ENCODE data around the gene PTPRD.

The PTPRD gene

DNA sequence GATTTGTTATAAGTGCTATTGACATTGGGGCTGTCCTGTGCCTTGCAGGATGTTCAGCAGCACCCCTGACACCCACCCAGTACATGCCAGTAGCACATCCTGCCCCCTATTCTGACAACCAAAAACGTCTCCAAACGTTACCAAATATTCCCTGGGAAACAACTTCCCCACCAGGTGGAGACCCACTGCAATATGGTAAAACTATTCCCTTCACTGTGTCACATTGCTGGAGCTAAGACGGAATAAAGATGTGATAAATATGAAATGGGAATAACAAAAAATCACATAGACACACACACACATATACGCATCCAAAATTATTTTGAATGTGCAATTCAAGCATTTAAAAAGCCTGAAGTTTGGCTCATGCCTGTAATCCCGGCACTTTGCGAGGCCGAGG is 1939.0 kb downstream of the PTPRD start:
- Histone ChIP-seq H2AFZ (ENCODE audit: low read depth) (no peak overlapping the region), H3K4me1 (ENCODE audit: low read depth, poor library complexity, severe bottlenecking) (no peaks in the 10 kb centered on the region), H3K4me3 (IDR thresholded peaks at IDR 0.05; ENCODE audit: insufficient read depth, low read depth, low read length) (no peak overlapping the region), H3K79me2 (ENCODE audit: insufficient read depth, low read depth) (no peaks in the 10 kb centered on the region), H3K36me3 (ENCODE audit: insufficient read depth) (no peaks in the 10 kb centered on the region), H3K27me3 (ENCODE audit: insufficient read depth, low read depth) (no peaks in the 10 kb centered on the region), H3K4me2 (no peak overlapping the region), H3K9ac (no peak overlapping the region), H4K20me1 (ENCODE audit: insufficient read depth) (no peaks in the 10 kb centered on the region), H3K27ac (no peak overlapping the region)
- TF ChIP-seq, protein P1, sequence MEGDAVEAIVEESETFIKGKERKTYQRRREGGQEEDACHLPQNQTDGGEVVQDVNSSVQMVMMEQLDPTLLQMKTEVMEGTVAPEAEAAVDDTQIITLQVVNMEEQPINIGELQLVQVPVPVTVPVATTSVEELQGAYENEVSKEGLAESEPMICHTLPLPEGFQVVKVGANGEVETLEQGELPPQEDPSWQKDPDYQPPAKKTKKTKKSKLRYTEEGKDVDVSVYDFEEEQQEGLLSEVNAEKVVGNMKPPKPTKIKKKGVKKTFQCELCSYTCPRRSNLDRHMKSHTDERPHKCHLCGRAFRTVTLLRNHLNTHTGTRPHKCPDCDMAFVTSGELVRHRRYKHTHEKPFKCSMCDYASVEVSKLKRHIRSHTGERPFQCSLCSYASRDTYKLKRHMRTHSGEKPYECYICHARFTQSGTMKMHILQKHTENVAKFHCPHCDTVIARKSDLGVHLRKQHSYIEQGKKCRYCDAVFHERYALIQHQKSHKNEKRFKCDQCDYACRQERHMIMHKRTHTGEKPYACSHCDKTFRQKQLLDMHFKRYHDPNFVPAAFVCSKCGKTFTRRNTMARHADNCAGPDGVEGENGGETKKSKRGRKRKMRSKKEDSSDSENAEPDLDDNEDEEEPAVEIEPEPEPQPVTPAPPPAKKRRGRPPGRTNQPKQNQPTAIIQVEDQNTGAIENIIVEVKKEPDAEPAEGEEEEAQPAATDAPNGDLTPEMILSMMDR (conservative IDR thresholded peaks at IDR 0.05; ENCODE audit: low read depth, low read length) = no peak

DNA sequence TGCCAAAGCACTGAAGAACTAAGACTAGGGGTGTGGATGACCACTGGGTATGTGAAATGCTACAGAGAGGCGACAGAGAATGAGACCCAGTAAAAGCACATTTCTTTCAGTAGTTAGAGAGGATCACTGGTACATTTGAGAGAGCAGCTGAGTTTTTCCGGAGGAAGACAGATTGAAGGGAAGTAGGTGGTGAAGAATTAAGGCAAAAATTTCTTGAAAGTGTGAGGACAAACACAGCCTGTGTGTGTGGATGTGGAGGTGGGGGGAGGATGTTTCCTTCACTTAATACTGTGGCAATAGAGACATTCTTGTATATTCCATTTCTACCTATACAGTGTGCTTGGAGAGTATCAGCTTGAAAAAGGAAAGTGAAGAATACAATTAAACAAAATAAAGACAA is 1942.1 kb downstream of the PTPRD start:
- H3K36me3 ChIP-seq (ENCODE audit: insufficient read depth) = no peaks in the 10 kb centered on the region
- no peak overlapping the region for H3K4me3 ChIP-seq (IDR thresholded peaks at IDR 0.05; ENCODE audit: insufficient read depth, low read depth, low read length)
- no peak overlapping the region for H2AFZ ChIP-seq (ENCODE audit: low read depth)
- H3K9ac ChIP-seq = no peak overlapping the region
- H4K20me1 ChIP-seq (ENCODE audit: insufficient read depth) = no peaks in the 10 kb centered on the region
- TF ChIP-seq, protein P1 (conservative IDR thresholded peaks at IDR 0.05; ENCODE audit: low read depth, low read length) = no peak
- H3K27ac ChIP-seq = no peak overlapping the region
- H3K79me2 ChIP-seq (ENCODE audit: insufficient read depth, low read depth) = no peaks in the 10 kb centered on the region
- no peak overlapping the region for H3K4me2 ChIP-seq
- H3K27me3 ChIP-seq (ENCODE audit: insufficient read depth, low read depth) = no peaks in the 10 kb centered on the region
- no peaks in the 10 kb centered on the region for H3K4me1 ChIP-seq (ENCODE audit: low read depth, poor library complexity, severe bottlenecking)

DNA sequence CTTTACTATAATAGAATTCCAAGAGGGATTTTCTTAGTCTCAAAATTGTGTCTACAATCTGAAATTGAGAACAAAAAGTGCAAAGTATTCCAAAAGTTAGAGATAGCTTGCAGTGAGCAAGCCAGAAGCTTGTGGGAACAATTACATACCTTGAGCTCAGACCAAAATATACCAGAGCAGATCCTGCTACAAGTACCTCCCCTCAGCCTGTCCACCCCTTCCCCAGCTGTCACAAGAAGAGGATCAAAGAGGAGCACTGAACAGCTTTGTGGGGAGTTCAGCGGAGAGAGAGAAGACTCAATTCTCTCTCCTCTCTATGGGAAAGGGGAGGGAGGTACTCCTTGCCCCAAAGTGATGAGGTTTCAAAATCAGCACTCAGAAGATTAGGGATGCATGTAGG is 1944.1 kb downstream of the PTPRD start:
- no peaks in the 10 kb centered on the region for H3K79me2 ChIP-seq (ENCODE audit: insufficient read depth, low read depth)
- H3K4me3 ChIP-seq (IDR thresholded peaks at IDR 0.05; ENCODE audit: insufficient read depth, low read depth, low read length) = no peak overlapping the region
- no peaks in the 10 kb centered on the region for H3K36me3 ChIP-seq (ENCODE audit: insufficient read depth)
- no peak overlapping the region for H3K27ac ChIP-seq
- no peak overlapping the region for H3K9ac ChIP-seq
- no peaks in the 10 kb centered on the region for H3K4me1 ChIP-seq (ENCODE audit: low read depth, poor library complexity, severe bottlenecking)
- H3K27me3 ChIP-seq (ENCODE audit: insufficient read depth, low read depth) = no peaks in the 10 kb centered on the region
- H2AFZ ChIP-seq (ENCODE audit: low read depth) = no peak overlapping the region
- TF ChIP-seq, protein P1 (conservative IDR thresholded peaks at IDR 0.05; ENCODE audit: low read depth, low read length) = no peak
- no peak overlapping the region for H3K4me2 ChIP-seq
- H4K20me1 ChIP-seq (ENCODE audit: insufficient read depth) = no peaks in the 10 kb centered on the region

GRCh38 chr9:8668231-8668630 is 1944.6 kb downstream of the PTPRD start:
- Histone ChIP-seq H3K36me3 (ENCODE audit: insufficient read depth) (no peaks in the 10 kb centered on the region), H2AFZ (ENCODE audit: low read depth) (no peak overlapping the region), H3K4me3 (IDR thresholded peaks at IDR 0.05; ENCODE audit: insufficient read depth, low read depth, low read length) (no peak overlapping the region), H3K4me1 (ENCODE audit: low read depth, poor library complexity, severe bottlenecking) (no peaks in the 10 kb centered on the region), H3K79me2 (ENCODE audit: insufficient read depth, low read depth) (no peaks in the 10 kb centered on the region), H3K4me2 (no peak overlapping the region), H3K27ac (no peak overlapping the region), H3K27me3 (ENCODE audit: insufficient read depth, low read depth) (no peaks in the 10 kb centered on the region), H4K20me1 (ENCODE audit: insufficient read depth) (no peaks in the 10 kb centered on the region), H3K9ac (no peak overlapping the region)
- TF ChIP-seq, protein P1 (conservative IDR thresholded peaks at IDR 0.05; ENCODE audit: low read depth, low read length) = no peak

Measured in KMS-11 (cell line).